HG03159 (cell line): Measurements from ENCODE around the gene SPTBN4.

ENCODE experiments used
- ATAC-seq: cut with Tn5 transposase; IDR thresholded peaks from one replicate; pipeline ENCODE4 v1.9.1; 2021; ENCODE audit warnings: mild to moderate bottlenecking, moderate library complexity; ENCODE audit not compliant: unreplicated experiment

Gene SPTBN4

DNA sequence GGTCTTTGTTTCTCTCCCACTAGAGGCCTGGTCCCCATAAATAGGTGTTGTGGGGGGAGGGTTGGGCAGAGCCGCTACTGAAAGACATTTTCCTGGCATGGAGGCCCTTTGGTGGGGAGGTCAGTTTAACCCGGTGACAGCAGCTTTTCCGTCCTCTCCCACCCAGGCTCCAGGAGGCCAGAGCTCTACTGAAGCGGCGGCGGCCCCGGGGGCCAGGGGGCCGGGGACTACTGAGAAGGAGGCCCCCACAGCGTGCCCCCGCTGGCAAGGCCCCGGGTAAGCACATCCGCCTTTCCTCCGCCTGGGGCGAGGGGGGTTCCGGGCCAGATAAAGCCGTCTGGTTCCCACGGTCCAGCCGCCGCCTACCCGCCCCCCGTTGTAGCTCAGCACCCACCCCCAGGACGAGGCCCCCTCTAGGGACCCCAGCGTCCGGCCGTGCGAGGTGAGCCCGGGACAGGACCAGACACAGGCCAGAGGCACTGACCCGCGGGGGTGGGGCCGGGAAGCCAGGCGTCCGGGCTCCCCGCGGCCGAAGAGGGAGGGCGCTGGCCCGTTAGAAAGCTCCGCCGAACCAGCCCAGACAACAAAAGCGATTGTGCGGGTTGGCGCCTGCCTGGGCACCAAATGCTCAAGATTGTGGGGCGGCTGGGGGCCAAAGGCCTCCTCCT is 133.2 kb downstream of the SPTBN4 start:
- no peak for ATAC-seq

DNA sequence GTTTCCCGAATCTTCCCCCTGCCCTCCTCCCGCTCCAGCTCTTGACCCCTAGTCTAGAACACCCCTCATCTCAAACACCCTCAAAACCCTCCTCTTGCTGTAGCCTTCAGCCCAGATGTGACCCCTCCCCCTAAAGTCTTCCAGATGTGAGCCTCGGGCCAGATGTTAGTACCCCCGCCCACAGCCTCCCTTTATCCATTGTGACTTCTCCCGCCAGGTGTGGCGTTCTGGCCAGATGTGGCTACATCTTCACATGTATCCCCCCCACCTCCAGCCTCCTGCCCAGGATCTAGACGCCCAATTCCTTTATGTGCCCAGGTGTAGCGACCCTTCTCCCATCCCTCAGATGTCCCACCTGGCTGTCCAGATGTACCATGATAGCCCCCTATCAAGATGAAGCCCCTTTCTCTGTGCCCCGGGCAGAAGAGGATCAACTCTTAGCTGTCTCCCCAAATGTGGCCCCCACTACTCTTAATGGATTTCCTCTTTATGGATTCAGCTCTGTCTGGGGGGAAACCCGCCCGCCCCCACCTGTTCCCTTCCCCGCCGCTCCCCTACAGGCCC is 133.9 kb downstream of the SPTBN4 start:
- no peak for ATAC-seq

DNA sequence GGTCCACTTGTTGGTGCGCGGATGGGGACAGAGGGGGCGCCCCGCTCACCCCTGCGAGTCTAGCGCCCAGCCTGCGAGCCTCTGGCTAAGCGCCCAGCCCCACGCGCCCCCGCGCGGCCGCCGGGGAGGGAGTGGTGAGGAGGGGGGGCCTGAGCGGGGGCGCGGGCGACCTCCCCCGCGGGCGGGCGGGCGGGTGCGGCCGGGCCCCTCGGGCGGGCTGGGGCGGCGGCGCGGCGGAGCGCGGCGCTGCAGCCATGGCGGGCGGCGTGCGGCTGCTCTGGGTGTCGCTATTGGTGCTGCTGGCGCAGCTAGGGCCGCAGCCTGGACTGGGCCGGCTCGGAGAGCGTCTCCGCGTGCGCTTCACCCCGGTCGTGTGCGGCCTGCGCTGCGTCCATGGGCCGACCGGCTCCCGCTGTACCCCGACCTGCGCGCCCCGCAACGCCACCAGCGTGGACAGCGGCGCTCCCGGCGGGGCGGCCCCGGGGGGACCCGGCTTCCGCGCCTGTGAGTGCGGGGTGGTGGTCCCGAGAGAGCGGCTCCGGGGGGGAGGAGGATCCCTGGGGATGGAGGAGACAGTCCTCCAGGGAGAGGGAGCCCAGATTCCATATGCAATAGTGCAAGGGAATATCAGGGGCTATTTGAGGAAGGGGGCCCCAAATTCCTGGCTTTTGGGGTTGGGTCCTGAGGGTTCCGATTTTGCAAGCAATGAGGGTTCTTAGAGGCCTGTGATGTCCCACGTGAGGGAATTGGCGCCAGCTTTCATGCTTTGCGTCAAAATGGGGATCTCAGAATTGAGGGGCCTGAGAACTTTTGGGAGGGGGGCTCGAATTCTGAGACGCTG is 134.6 kb downstream of the SPTBN4 start, which contains the start of gene LTBP4:
Gene LTBP4, plus strand, starts transcription at position 236 of the 841 bp plus-strand sequence. Its CDS starts 19 bp downstream, at position 255.
- no peak for ATAC-seq

DNA sequence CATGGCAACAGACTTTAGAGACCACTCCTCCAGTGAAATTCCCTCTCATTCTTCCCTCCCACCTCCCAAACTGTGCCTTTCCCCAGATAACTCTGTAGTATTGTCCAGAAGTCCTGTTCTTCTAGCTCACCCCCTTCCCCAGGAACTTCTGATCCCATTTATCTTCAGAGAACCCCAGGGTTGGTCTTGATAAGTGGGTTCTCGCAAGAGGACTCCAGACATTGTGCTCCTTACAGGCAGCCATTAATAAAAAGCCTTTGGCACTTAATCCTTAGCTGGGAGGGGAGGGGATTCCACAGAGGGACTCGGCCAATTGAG is 136.2 kb downstream of the SPTBN4 start:
- ATAC-seq = no peak

DNA sequence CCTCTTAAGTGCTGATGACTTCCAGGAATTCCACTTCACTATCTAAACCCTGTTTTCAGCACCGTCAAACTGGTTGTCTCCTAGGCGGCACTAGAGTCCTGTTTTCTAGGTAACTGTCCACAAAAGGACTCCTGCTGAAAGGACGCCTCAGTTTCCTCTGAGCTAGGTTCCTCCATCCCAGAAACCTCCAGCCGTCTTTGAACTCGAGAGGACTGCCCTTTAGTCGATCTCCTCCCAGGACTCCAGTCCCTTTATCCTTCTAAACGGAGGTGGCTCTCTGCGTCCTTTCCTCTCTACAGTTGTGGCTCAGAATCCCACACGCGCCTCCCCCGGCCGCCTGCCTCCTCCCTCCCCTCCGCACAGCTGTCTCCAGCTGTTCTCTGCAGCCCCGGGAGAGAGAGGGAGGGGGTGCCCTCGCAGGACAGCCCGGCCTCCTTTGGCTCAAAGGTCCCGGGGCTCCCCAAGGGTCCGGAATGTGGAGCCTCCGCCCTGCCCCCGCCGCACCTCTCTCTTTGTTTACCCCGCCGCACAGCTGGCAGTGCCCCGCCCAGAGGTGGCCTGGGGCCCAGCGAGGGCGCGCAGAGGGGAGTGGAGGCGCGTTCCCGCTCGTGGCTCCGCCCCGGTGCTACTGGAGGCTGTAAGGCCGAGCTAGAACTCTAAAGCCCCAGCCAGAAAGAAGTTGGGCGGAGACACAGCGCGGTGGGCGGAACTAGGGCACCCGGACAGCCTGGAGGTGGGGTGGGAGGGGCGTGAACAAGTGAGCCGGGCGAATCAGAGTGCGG is 136.8 kb downstream of the SPTBN4 start:
- peak; percentile 78 for ATAC-seq

DNA sequence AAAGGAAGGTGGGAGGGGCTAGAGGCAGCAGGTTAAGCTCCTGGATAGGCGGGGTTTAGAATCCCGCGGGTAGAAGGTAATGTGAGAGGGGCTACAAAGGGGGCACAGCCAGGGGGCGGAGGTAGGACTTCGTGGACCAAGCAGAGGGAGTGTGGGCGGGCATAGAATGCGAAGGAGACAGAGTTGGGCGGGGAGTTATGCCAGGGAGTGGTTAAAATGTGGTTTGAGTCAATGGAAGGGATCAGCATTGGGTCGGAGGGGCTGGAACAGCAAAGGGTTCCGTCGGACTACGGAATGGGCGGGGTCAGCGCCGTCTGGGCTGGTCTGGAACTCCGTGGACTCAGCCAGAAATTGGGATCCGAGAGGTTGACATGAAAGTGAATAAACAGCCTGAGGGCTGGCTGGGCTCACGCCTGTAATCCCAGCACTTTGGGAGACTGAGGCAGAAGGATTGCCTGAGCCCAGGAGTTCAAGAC is 137.4 kb downstream of the SPTBN4 start:
- ATAC-seq = no peak

DNA sequence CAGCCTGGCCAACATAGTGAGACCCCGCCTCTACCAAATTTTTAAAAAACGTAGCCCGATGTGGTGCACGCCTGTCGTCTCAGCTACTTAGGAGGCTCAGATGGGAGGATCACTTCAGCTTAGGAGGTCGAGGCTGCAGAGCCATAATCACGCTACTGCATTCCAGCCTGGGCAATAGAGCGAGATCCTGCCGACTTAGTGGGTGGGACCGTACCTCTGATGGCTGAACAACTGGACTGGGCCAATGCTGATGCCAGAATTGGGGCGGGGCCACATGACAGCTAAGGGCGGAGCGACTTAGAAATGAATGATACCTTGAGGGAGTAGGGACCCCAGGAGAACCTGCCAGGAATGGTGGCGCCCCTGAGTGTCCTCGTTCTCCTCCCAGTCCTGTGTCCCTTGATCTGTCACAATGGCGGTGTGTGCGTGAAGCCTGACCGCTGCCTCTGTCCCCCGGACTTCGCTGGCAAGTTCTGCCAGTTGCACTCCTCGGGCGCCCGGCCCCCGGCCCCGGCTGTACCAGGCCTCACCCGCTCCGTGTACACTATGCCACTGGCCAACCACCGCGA is 137.9 kb downstream of the SPTBN4 start:
- no peak for ATAC-seq

GRCh38 chr19:40605216-40605971 is 138.6 kb downstream of the SPTBN4 start:
- no peak for ATAC-seq

DNA sequence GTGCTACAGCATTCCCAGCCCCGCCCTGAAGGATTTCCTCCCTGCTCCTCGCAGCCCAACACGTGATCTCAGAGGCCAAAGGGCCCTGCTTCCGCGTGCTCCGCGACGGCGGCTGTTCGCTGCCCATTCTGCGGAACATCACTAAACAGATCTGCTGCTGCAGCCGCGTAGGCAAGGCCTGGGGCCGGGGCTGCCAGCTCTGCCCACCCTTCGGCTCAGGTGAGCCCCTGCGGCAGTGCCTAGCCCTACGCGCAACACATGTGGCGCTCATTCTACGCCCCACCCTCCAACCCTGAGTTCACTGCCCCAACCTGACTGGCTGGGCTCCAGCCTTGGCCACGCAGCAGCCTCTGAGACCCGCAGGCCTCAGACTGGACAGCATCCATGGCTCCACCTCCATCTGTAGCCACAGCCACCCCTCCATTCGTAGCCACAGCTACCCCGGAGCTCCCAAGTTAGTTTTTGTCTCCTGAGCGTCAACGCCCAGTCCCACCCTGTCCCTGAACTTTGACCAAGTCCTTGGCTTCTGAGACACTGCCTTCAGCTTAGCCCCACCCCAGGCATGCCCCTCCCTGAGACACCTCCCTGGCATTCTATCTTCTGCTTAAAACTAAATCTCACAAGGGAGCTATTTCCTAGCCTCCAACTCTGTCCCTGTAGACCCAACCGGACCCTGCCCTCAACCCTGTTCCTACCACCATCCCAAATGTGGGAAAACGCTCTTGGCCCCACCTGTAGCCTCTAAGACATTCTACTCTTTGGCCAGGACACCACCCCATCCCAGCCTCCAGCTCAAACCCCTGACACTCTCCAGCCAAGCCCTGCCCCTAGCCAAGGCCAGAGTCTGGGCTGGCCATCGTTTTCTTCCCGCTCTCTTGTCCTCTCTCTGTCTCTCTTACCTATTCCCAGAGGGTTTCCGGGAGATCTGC is 140.8 kb downstream of the SPTBN4 start:
- no peak for ATAC-seq

DNA sequence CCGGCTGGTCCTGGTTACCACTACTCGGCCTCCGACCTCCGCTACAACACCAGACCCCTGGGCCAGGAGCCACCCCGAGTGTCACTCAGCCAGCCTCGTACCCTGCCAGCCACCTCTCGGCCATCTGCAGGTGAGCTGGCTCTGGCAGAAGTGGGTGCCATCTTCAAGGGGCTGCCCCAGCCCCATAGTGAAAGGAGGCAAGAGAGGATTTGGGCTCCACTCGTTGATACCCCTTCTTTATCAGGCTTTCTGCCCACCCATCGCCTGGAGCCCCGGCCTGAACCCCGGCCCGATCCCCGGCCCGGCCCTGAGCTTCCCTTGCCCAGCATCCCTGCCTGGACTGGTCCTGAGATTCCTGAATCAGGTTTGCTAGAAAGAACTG is 141.4 kb downstream of the SPTBN4 start:
- no peak for ATAC-seq

DNA sequence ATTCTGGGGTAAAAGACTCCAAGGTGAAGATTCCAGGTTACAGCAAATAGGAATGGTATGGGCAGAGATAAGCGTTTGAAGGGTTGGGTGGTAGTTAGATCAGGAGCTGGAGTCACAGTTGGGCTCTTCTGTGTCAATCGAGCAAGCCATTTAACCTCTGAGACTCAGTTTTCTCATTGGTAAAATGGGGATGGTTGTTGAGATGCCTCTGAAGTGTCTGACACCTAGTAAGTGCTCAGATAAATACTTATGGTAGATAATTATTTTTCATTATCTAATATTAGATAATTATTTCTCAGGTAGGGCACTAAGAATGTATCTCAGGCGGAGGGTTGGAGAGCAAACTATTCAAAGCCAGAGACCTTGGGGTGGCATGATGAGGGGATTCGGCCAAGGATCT is 142.2 kb downstream of the SPTBN4 start:
- no peak for ATAC-seq

DNA sequence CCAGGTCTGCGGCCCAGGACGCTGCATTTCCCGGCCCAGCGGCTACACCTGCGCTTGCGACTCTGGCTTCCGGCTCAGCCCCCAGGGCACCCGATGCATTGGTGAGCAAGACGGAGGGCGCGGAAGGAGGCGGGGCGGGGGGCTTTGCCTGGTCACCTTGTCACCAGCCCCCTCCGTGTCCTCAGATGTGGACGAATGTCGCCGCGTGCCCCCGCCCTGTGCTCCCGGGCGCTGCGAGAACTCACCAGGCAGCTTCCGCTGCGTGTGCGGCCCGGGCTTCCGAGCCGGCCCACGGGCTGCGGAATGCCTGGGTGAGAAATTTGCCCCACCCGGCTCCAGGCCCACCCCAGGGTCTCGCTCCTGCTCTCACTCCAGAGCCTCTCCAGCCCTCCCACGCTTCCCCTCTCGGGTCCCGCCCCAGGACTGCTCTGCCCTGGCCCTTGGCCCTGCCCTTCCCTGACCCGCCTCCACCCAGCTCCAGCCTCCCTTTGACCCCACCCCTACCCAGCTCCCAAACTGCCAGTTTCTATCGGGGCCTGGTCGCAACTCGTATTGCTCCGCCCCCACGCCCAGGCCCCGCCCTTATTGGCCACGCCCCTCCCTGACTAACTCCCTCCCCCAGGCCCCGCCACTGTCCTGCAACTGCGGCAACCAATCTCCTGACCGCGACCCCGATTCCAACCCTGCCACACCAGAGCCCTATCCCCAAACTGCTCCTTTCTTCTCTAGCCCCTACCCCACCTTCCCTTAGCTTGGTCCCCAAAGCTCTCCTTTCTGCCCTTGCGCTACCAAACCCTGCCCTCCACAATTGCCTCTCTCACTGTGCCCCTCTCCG is 143.0 kb downstream of the SPTBN4 start:
- peak; percentile 39 for ATAC-seq

GRCh38 chr19:40610396-40611064 is 143.7 kb downstream of the SPTBN4 start:
- no peak for ATAC-seq

GRCh38 chr19:40611096-40611495 is 144.3 kb downstream of the SPTBN4 start:
- ATAC-seq = no peak

GRCh38 chr19:40611900-40612698 is 145.3 kb downstream of the SPTBN4 start:
- no peak for ATAC-seq

- no peak for ATAC-seq
Observed at GRCh38 chr19:40612831-40613689, 146.3 kb downstream of the SPTBN4 start.
